UCSD-AML1 (cell line): ENCODE measurements around the gene ELP4.

Source experiments
- DNase-seq: peaks from one replicate; lab custom pipeline; 2025; ENCODE audit not compliant: unreplicated experiment; lab: John Stamatoyannopoulos, UW

Gene ELP4

DNA sequence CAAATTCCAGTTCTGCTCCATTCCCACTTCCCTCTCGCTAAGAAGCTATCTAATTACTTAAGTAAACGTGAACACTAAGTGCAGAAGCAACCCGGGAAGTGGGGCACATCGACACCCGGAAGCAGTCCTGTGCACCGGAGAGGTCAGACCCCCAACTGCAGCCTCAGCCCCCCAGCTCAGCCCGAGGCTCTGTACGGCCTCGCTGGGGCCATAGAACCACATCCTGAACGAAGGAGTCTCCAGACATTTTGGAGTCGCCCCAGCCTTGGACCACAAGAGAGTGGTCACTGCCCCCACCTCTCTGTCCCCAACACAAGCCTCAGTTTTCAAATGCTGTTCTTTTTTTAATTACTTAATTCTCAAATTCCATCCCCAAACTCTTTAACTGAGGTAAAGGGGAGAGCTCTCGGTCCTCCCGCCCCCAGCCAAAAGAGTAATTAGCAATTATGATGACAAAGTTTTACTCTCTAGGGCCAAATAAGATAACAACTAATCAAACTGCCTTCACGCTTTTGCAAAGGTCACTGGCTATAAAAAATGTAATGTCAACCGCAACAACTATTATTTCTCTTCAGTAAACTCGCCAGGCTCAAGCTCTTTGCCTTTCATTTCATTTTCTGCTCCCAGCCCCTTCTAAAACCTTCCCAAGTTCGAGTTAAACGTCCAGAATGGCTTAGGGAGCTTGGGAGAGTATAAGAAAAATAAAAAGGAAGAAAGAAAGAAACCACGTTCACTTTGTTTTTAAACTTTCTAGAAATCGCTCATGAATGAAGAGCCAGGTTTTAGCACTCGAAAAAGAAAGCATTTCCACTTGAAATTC lies 299.4 kb downstream of the ELP4 start:
- DNase-seq = no peak

DNA sequence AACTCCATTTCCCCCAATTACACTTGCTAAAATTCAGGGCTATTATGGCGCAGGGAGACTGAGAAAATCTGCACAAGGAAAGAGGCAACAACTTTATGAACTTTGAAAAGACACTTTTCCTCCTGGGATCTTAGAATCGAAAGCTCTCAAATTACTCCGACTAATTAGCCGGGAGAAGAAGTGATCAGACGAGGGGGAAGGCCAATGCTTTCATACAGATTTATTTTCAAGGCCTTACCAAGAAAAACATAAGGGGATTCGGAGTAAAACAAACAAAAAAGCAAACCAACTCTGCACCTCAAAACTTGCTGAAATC lies 299.9 kb downstream of the ELP4 start:
- DNase-seq = no peak

DNA sequence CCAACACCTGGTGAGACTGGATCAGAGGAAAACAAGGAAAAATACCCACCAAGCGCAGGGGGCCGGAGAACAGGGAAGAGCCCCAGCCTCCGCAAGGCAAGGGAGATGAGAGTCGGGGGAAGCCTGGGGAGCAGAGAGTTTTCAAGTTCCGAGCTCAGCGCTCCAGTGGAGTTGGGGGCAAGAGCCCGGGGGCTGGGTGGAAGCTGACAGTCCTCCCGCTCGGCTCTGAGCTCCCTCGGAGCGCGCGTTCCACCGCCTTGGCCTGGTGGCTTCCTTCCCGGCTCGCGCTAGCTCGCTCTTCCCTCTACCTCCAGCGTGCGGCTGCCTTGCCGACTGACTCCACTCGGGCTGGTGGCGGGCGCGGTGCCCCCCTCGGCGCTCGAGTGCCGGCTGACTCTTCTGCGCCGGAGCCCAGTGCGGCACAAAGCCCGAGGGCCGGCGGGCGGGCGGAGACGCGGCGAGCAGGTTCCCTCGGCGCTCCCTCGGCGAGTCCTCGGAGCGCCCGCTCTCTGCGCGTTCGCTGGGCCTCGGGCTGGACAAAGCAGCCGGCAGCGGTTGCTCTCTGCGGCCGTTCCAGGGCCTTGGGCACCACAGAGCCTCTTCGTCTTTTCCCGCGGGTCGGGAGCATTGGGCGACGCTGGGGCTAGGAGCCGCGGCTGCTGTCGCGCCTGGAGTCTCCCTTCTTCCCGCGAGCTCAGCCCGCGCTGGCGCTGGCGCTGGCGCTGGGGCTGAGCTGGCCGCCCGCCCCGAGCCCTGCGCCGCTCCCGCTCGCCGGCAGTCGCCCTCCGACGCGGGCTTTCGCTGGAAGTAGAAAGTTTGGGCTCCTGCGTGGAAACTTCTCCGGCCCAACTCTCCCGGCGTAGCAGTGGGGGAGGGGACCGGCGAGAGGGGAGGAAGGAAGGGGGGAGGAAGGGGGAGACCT lies 300.6 kb downstream of the ELP4 start:
- peak; percentile 52 for DNase-seq

- DNase-seq = peak; percentile 60
Observed at GRCh38 chr11:31810779-31811647, 301.4 kb downstream of the ELP4 start, which contains the start of gene PAX6. PAX6 (minus strand) TSS chr11:31811322; CDS start chr11:31806411, 4,911 bp downstream.

- no peak for DNase-seq
Observed at GRCh38 chr11:31812383-31813381, 303.1 kb downstream of the ELP4 start.

DNA sequence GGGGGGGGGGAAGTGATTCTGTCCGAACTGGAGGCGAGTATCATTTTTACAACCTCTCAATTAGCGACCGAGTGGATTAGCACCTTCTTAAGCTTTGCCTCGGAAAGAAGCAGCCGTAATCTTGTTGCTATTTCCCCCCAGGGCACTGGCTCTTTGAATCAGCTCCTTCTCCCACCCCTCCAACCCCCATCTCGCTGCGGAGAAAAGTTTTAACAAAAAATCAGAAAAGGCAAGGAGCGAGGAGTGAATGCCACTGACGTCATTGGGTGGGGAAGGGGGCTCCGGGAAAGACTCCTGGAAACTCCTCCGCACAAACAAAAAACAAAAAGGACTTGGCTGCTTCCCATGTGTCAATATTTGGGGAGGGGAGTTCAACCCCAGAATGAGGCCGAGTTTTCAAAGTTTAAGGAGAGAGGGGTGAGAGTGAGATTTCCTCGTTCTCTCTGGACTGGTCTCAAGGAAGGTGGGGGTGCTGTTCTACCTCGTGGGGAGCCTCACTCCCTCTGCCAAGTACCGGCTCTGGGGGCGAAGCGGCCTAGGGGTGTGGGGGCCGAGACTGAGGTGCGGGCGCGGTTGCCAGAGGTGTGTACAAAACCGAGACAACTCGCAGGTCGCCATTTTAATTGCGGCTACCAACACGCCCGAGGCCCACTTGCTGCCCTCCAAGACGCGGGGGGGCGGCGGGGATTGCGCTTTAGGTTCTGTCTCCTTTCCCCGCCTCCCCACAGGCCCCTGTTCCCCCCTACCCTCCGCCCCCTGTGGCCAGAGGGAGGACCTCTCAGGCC lies 304.0 kb downstream of the ELP4 start:
- no peak for DNase-seq

DNA sequence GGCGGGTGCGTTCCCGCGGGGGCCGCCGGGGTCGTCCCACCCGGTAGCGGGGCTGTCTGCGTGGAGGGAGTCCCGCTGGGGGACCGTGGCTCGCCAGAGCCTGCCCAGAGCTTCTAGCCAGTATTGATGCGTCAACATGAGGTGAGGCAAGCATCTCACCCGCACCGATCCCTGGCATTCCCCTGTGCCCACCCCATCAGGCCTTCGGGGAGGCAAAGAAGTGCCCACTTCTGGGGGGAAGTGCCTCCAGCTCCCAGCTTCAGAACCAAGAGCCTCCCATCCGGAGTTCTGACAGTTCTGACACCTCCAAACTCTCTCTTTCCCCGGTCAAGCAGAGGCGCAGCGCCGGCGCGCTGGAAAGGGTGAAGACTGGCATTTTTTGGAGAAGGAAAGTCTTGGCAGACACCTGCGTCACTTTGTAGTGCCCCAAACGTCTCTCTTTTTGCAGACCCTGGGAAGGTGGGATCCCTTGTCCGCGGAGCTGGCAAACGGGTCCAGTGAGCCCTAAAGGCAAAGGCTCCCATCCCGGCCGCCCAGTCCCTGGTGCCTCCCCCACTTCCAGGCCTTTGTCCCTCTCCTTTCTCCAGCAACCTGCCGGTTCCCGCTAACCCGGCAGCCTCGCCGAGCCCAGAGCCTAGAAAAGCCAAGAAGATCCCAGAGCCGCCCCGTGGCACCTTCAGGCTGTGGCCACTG lies 304.8 kb downstream of the ELP4 start:
- DNase-seq = no peak

DNA sequence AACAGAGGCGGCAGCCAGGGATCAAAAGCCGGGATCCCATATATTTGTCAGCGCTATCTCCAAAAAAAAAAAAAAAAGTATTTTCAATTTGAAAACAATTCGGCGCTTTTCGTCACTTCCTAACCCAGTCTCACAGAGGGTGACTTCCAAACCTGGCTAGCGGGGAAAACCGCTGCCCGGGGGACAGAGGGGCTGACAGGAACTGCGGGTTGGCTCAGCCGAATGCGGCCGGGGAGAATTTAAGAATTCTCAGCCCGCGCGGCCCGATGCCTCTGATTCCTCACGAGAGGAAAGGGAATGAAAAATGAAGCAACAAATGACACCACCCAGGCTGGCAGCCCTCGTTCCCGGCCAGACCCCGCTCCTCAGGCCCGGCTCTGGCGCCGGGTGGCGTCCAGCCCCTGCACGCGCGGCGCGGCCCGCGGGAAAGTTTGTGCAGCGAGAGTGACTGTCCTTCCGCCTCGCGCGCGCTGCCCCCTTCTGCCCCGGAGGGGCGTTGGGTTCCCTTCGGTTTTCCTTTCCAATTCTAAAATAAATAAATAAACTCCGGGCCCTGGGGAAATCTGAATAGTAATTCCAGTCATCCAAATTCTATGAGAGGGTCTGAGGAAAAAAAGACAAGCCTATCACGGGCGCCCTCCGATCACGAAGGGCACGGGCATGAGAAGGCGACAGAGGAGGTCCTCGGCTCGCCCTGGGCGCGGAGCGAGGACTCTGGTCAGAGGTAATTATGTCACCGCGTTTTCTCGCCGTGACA lies 306.3 kb downstream of the ELP4 start:
- DNase-seq = no peak

GRCh38 chr11:31816468-31817053 lies 307.0 kb downstream of the ELP4 start:
- DNase-seq = no peak

DNA sequence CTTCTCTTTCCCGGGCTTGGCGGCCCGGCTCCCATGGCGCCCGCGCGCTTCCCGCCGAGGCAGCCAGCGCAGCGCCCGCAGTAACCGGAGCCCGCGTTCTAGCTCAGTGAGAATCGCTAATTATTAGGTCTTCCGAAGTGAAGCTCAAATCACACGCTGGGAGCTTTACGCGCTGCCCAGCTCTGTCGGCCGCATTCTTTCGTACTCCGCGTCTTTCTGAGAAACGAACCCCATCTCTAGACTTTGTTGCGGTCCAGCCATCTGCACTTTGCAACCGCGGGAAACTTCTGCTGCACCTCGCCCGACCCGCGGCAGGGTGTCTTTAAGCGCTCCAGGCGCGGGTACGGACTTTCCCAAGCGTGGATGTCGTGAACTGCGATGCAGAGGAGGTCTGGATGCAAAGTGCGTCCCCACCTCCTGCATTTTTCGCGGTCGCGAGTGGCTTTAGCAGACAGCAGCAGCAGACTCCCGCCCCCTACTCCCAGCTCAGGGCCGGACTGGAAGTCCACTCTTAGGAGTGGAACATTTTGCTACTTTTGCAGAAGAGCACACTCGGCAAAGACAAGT lies 307.6 kb downstream of the ELP4 start:
- no peak for DNase-seq

- no peak for DNase-seq
Observed at GRCh38 chr11:31817621-31818424, 308.3 kb downstream of the ELP4 start.

DNA sequence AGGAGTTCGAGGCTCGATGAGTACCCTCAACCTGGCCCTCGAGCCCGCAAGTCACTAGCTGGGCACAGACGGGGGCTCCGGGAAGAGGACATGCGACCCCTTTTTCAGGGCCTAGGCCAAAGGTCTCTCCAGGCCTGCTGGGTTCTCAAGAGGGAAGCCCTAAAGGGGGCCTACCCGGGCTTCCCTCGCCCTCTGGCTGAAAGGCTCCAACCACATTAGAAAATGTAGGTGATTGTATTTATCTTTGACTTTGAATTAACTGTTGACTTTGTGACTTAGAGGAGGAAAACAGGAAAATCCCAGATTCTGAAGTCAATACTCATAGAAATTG lies 308.8 kb downstream of the ELP4 start:
- DNase-seq = no peak

DNA sequence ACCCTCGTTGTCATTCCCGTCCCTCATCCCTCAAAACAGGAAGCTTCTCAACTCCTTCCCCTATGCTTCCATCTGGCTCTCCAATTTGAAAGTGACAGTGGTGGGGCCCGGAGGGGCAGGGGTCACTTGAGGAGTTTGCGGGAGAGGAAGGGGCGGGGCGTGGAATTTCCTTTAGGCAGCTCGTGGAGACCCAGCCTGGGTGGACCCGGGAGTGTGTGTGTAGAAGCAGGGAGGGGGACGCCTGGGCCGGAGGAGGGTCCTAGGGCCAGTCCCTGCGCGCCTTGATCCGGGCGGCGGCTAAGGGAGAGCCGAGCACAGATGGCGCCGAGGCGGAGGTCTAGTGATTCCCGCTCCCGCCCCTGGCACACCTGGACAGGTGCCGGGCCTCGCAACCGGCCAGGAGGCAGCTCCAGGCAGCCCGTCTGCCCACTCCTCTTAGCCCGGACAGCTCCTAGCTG lies 309.3 kb downstream of the ELP4 start:
- no peak for DNase-seq

DNA sequence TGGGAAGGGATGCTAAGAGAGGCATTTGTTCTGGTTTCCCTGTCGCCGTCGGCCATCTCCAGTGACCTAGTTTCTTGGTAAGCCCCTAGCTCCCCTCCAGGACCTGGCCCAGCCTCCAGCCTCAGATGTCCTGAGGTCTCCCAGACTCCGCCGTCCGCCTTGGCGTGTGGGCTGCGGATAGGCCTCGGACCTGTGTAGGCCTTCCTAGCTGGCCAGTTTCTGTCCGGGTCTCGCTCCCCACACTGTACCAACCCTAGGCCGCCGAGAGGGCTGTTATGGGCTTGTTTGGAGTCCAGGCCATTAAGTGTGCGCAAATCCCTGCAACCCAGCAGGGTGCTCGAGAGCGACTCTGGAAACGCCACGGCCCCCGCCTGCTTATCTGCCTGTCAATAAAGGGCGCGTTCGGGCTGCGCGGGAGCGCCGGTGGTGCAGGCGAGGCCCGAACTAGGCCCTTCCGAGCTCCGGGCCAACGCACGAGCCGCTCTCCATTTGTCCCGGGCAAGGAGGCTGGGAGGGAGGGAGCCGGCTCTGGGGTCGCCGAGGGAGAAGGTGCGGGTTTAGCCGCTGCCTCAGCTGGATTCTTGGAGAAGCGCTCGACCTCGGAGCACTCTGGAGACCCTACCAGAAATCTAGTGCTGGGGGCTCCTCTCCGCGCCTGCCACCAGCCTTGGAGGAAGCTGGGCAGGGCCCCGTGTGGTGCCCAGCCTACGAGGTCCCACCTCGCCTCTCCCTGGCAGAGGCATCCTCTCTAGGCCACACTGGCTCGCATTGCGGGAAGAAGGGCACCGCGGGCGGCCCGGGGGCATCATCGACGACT lies 310.3 kb downstream of the ELP4 start:
- no peak for DNase-seq

DNA sequence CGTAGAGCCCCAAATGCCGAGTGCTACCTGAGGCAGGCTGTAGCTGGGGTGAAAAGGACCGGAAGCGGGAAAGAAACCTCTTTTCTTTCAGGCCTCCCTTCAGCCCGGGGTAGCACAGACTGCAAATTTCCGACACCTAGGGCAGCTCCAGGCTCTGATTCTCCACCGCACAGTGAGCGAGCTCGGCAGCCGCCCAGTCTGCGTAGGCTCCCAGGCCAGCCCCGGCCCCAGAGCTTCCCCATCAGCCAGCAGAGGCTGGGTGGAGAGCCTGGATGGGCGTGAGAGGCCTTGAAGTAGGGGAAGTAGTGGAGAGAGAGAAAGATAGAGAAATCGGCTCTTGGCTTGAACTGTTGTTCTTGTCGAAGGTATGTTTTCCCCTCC lies 310.9 kb downstream of the ELP4 start:
- DNase-seq = no peak
